Measurements from ENCODE around the gene TNMD. TPM values are rescaled to one million over a fixed set of nuclear protein-coding genes. Genes with fewer than 3 reads are reported as not detected.
A peak's percentile ranks its signal among the peaks of the same experiment; 100 is the strongest.

The TNMD gene
- total and polyA plus RNA-seq, 2 experiments from 2014 or later = 1.1 to 4.8 TPM

DNA sequence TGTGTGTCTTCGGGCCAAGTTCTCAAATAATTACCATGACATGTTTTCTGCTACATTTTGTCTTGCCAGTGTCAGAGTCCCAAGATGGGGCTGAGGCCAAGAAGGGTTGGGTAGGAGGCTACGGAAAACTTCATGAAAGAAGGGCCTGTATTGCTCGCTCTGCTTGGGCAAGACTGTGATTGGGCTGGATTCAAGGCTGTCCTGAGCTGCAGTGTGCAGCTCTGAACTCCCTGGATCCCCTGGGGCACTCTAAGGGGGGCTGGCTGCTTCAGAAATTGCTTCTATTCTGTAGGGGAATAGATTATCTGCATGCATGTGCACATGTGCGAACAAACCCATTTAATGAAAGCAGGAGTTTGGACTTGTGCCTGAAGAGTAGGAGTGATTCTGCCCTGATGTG, 38.3 kb downstream of the TNMD start:
- Histone ChIP-seq H3K4me2 (no peak overlapping the region), H2AFZ (no peak overlapping the region), H3K79me2 (no peaks in the 10 kb centered on the region), H3K9me2 (replicated peaks; ENCODE audit: insufficient read depth) (no peaks in the 10 kb centered on the region), H4K20me1 (ENCODE audit: insufficient read depth, poor library complexity, severe bottlenecking) (no peaks in the 10 kb centered on the region), H3K9me3 (ENCODE audit: low read depth) (no peaks in the 10 kb centered on the region), H3K4me1 (ENCODE audit: insufficient read depth) (no peaks in the 10 kb centered on the region), H3K27ac (no peak overlapping the region), H3K36me3 (replicated peaks; ENCODE audit: insufficient read depth, low read depth) (no peaks in the 10 kb centered on the region), H3K27me3 (no peaks in the 10 kb centered on the region), H3K4me3 (no peak overlapping the region)
- 66% methylated on average over 4 of the region's 4 CpGs for WGBS (ENCODE audit: low lambda C conversion rate, missing lambda C conversion rate)
- DNase-seq (ENCODE audit: low spot score) = no peak
- TF ChIP-seq, protein P1, sequence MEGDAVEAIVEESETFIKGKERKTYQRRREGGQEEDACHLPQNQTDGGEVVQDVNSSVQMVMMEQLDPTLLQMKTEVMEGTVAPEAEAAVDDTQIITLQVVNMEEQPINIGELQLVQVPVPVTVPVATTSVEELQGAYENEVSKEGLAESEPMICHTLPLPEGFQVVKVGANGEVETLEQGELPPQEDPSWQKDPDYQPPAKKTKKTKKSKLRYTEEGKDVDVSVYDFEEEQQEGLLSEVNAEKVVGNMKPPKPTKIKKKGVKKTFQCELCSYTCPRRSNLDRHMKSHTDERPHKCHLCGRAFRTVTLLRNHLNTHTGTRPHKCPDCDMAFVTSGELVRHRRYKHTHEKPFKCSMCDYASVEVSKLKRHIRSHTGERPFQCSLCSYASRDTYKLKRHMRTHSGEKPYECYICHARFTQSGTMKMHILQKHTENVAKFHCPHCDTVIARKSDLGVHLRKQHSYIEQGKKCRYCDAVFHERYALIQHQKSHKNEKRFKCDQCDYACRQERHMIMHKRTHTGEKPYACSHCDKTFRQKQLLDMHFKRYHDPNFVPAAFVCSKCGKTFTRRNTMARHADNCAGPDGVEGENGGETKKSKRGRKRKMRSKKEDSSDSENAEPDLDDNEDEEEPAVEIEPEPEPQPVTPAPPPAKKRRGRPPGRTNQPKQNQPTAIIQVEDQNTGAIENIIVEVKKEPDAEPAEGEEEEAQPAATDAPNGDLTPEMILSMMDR (IDR thresholded peaks at IDR 0.05; ENCODE audit: poor library complexity) = no peak
- TF ChIP-seq EZH2 (IDR thresholded peaks at IDR 0.05; ENCODE audit: borderline replicate concordance) (no peak), EZH2phosphoT487 (IDR thresholded peaks at IDR 0.05; ENCODE audit: low read depth, severe bottlenecking, unreplicated experiment) (no peak)

DNA sequence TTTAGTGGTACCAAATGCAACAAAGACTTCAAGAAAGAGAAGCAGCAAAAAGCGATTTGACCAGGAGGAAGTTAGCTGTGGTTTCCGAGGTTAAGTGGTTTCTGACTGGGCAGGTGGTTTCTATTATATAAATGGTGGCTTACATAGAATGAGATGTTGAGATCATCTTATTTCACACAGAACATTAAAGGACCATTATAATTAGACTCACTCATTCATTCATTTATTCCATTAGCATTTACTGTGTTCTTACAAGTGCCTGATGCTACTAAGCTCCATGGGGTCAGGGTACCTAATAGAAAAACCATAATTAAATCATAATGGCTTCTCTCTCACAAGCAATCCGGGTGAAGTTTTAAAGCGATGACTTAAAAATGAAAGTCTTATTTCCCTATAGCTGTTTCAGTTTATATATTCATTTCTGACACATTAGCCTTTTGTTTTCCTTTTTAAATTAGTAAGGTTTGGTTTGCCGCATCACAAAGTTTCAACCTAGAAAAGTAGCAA, 41.3 kb downstream of the TNMD start:
- no peak overlapping the region for H2AFZ ChIP-seq
- TF ChIP-seq, protein P1 (IDR thresholded peaks at IDR 0.05; ENCODE audit: poor library complexity) = no peak
- TF ChIP-seq EZH2 (IDR thresholded peaks at IDR 0.05; ENCODE audit: borderline replicate concordance) (no peak), EZH2phosphoT487 (IDR thresholded peaks at IDR 0.05; ENCODE audit: low read depth, severe bottlenecking, unreplicated experiment) (no peak)
- WGBS (ENCODE audit: low lambda C conversion rate, missing lambda C conversion rate) = 82% methylated on average over 5 of the region's 5 CpGs

DNA sequence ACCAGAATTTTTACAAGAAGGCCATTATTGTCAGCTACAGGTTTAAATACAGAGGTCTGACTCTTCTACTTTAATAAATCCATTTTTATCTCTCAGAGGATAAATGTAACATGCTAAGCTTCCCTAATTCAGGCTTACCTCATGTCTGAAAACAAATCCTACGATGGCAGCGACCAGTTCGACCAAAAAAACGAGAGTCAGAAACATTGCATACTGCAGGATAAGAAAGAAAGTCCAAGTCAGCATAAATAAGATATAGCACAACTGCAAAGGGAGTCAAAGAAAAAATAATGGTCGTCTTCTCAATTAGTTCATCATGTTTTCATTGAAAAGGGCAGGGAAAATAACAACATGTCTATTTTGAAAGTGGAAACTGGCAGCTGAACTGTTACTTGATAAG, 50.3 kb downstream of the TNMD start:
- TF ChIP-seq EZH2phosphoT487 (IDR thresholded peaks at IDR 0.05; ENCODE audit: low read depth, severe bottlenecking, unreplicated experiment) (no peak), EZH2 (IDR thresholded peaks at IDR 0.05; ENCODE audit: borderline replicate concordance) (no peak)
- TF ChIP-seq, protein P1 (IDR thresholded peaks at IDR 0.05; ENCODE audit: poor library complexity) = no peak
- H3K27me3 ChIP-seq = no peaks in the 10 kb centered on the region
- H2AFZ ChIP-seq = no peak overlapping the region
- H3K36me3 ChIP-seq (replicated peaks; ENCODE audit: insufficient read depth, low read depth) = no peaks in the 10 kb centered on the region
- H3K4me1 ChIP-seq (ENCODE audit: insufficient read depth) = no peaks in the 10 kb centered on the region
- H3K27ac ChIP-seq = no peak overlapping the region
- 52% methylated on average over 5 of the region's 5 CpGs for WGBS (ENCODE audit: low lambda C conversion rate, missing lambda C conversion rate)
- no peaks in the 10 kb centered on the region for H3K9me3 ChIP-seq (ENCODE audit: low read depth)
- H3K4me3 ChIP-seq = peak overlapping the region; percentile 46
- H3K4me2 ChIP-seq = peak overlapping the region; percentile 79
- peaks cover 5% of the 10 kb centered on the region for H3K79me2 ChIP-seq
- H3K9me2 ChIP-seq (replicated peaks; ENCODE audit: insufficient read depth) = no peaks in the 10 kb centered on the region
- H4K20me1 ChIP-seq (ENCODE audit: insufficient read depth, poor library complexity, severe bottlenecking) = no peaks in the 10 kb centered on the region
- DNase-seq (ENCODE audit: low spot score) = no peak

More for the DNA sequence above, 41.3 kb downstream of the TNMD start:
- Histone ChIP-seq H4K20me1 (ENCODE audit: insufficient read depth, poor library complexity, severe bottlenecking) (no peaks in the 10 kb centered on the region), H3K9me2 (replicated peaks; ENCODE audit: insufficient read depth) (no peaks in the 10 kb centered on the region), H3K27me3 (no peaks in the 10 kb centered on the region), H3K9me3 (ENCODE audit: low read depth) (no peaks in the 10 kb centered on the region), H3K4me2 (no peak overlapping the region), H3K36me3 (replicated peaks; ENCODE audit: insufficient read depth, low read depth) (no peaks in the 10 kb centered on the region), H3K27ac (no peak overlapping the region), H3K4me1 (ENCODE audit: insufficient read depth) (no peaks in the 10 kb centered on the region), H3K4me3 (no peak overlapping the region), H3K79me2 (no peaks in the 10 kb centered on the region)
- no peak for DNase-seq (ENCODE audit: low spot score)

DNA sequence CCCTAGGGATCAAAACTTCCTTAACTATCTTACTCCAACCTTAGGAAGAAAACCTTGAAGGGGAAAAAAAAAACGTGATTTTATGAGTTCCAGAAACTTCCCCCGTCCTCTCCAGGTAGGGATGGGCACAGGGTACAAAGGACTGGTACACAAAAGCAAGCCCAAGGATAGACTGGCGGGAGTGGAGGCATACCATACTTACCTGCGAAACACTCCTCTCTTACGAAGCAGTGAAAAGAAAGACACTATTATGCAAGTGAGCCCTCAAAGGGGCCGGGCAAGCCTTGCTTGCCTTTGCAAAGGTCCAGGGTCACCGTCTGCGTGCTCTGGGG, 51.2 kb downstream of the TNMD start:
- H3K4me2 ChIP-seq = peak overlapping the region; percentile 79
- H3K9me3 ChIP-seq (ENCODE audit: low read depth) = no peaks in the 10 kb centered on the region
- peak overlapping the region; percentile 92 for H3K27ac ChIP-seq
- peaks cover 5% of the 10 kb centered on the region for H3K79me2 ChIP-seq
- no peaks in the 10 kb centered on the region for H4K20me1 ChIP-seq (ENCODE audit: insufficient read depth, poor library complexity, severe bottlenecking)
- no peak for TF ChIP-seq EZH2 (IDR thresholded peaks at IDR 0.05; ENCODE audit: borderline replicate concordance)
- no peak for TF ChIP-seq EZH2phosphoT487 (IDR thresholded peaks at IDR 0.05; ENCODE audit: low read depth, severe bottlenecking, unreplicated experiment)
- TF ChIP-seq, protein P1 (IDR thresholded peaks at IDR 0.05; ENCODE audit: poor library complexity) = no peak
- H3K4me3 ChIP-seq = peak overlapping the region; percentile 46
- H3K27me3 ChIP-seq = no peaks in the 10 kb centered on the region
- H3K36me3 ChIP-seq (replicated peaks; ENCODE audit: insufficient read depth, low read depth) = no peaks in the 10 kb centered on the region
- H2AFZ ChIP-seq = peak overlapping the region; percentile 78
- 32% methylated on average over 8 of the region's 8 CpGs for WGBS (ENCODE audit: low lambda C conversion rate, missing lambda C conversion rate)
- no peaks in the 10 kb centered on the region for H3K9me2 ChIP-seq (replicated peaks; ENCODE audit: insufficient read depth)
- H3K4me1 ChIP-seq (ENCODE audit: insufficient read depth) = no peaks in the 10 kb centered on the region
- DNase-seq (ENCODE audit: low spot score) = no peak
